Adrenal gland (tissue), 5 donors: ENCODE data around the gene SYTL3.

Experiments
- CTCF ChIP-seq, 6 experiments: fragments of 450-650 bp in 4 of 6; fragments of 200-600 bp in 2 of 6; sonication (generic) in 1 of 6; IDR thresholded peaks; 1 replicate in 5 of 6; 2 replicates in 1 of 6; pipeline versions ENCODE4 v1.5.1 to v1.8.0; 2016 to 2021; ENCODE audit warnings: antibody characterized with exemption in 6 of 6, mild to moderate bottlenecking in 2 of 6, moderate library complexity in 1 of 6
- POLR2A ChIP-seq, 2 donors: fragments of 450-650 bp; IDR thresholded peaks; one replicate each; pipeline ENCODE4 v1.6.1; 2017; ENCODE audit warnings: antibody characterized with exemption in 2 of 2, mild to moderate bottlenecking in 2 of 2, moderate library complexity in 1 of 2
- donor health status: DM: no; HTN: no; CAD: no.

DNA sequence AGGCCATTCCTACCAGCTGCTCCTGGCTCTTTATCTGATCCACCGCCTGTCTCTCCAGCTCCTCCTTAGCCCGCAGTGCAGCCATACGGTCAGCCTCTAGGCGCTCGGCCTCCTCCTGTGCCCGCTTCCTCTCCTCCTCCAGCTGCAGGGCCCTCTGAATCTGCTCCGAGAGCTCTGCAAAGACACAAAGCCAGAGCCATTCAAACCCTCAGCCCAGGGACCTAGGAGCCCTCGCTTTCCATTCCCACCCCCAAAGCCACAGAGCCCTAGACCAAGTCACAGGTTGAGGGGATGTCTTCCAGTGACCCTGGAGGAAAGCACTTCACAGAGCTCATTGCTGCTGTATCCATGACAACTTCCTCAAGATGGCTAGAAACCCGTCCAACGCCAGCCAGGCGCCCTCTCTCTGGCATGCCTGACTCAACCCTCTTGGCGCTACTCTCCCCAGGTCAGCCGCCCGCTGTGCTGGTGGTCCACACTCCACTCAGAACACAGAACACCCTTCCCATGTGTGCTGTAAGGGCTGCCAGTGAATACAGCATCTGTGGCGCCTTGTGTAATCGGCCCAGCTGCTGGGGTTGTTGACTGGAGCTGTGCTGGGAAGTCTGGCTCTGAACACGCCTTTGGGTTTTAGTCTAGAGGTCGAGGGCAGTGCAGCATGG, 120.0 kb downstream of the SYTL3 start:
- no peak for TF ChIP-seq CTCF (IDR thresholded peaks at IDR 0.05)
- no peak for TF ChIP-seq POLR2A (IDR thresholded peaks at IDR 0.05)
